ENCODE measurements around the gene SFTPA2.
"Not testable (repeated sequence)": the region's sequence is repeated elsewhere in the genome, so short reads cannot be mapped to it uniquely, and the experiment has no call there.

The SFTPA2 gene

GRCh38 chr10:79560160-79560709 lies at the start of gene SFTPA2:
Gene SFTPA2 (minus strand): TSS chr10:79560407. CDS start chr10:79559483, 924 bp downstream.
- DNase-seq = no peak

DNA sequence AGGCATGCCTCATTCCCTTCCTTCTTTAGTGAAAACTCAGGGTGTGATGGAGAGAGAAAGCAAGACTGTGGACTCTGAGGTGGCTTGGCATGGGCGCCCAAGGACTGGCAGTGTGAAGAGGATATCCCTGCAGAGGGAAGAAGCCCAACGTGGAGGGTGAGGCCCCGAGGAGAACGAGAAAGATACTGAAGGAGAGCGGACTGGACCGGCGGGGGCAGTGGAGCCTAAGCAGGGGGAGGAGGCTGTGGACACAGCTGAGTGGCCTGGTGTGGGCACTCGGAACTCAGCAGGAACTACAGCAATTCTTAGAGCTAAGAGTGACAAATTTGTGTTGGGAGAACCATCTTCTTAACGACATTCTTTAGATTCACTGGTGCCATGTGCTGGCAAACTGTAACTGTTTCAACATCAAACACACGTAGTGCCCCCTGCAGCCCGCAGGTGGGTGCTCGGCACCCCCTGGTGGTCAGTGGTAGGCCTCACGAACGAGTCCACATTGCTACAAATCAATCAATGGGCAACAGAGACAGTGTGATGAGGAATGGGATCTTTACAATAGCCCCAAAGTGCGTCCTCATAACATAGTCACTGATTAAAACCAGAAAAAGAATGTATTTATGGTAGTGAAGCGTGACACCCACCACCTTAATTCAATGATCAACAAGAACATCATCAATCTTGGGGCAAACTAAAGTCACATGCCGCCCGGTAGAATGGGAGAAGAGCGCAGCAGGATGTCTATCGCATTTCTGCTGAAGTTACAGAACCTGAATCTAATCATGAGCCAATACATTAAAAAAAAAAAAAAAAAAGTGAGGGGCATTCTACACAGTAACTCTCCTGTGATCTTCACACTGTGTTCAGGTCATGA lies 48.5 kb upstream of the SFTPA2 start:
- peak; percentile 12 for DNase-seq

GRCh38 chr10:79605308-79605707 lies 45.1 kb upstream of the SFTPA2 start:
- DNase-seq = no peak

GRCh38 chr10:79604294-79604693 lies 44.1 kb upstream of the SFTPA2 start:
- no peak for DNase-seq

DNA sequence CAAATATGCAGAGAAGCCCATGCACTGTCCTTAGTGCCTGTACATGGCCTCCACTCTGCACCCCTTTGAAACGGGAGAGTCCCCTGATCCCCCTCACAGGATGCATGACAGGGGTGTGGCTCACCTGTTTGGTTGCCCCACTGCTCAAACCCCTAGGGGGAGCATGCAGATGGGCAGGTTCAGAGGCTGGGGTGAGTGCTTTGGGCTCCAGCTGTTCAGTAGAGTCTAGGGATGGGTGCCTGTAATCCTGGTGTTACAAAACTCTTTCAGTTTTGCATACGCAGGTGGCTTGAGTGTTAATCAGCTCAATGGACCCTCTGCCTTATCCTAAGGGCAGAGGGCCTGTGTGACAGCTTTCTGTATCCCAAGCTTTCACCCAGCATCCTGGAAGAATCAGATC lies 42.7 kb upstream of the SFTPA2 start:
- DNase-seq = no peak

DNA sequence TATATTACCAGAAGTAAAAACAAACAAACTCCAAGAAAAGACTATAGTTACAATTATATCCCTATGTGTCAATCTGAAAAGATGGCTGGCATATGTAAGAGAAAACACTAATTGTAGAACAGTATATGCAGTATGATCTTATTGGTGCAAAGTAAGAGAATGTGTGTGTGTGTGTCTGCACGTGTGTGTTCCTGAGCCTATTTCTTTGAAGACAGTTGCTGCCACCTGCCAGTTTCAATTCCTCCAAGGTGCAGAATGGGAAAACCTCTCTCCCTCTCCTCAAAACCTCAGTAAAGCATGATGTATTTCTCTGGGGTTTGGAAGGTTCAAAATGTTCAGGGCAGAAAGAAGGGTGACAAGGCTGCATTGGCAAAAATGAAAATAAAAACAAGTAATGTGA lies 41.7 kb upstream of the SFTPA2 start:
- no peak for DNase-seq

DNA sequence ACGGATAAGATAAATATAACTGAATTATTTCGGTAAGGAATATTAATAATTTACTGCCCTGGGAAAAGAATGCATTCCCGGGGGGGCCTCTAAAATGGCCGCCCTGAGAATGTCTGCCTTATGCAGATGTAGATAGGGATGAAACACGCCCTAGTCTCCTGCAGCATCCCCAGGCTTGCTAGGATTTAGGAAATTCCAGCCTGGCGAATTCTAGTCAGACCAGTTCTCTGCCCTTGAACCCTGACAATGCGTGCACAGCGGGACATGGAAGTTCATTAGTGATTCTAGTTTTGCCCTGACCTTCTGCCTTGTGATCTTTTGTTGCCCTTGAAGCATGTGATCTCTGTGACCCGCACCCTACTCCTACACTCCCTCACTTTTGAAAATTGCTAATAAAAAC lies 39.4 kb upstream of the SFTPA2 start:
- not testable (repeated sequence) for DNase-seq

- no peak for DNase-seq
These were observed 35.3 kb upstream of the SFTPA2 start for GRCh38 chr10:79595510-79595909.

- DNase-seq = not testable (repeated sequence)
These were observed 34.4 kb upstream of the SFTPA2 start for GRCh38 chr10:79594565-79594964.

DNA sequence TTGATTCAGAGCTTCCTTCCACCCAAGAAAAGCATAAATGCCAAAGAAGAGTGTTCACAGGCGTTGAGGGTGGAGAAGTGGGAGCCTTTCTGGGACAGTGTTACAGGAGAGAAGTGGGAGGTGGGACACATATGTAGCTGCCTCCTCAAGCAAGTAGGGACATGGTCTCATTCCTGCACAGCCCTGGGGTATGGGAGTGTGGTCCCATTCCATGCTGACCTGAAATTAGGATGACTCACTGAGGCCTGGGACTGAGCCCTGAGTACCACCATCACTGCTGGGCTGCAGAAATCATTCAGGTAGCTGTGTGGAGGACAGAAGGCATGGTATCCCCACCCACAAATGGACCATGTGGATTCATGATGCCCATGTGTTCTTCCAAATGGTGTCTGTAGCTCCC lies 33.2 kb upstream of the SFTPA2 start:
- no peak for DNase-seq

- no peak for DNase-seq
These were observed 28.6 kb upstream of the SFTPA2 start for GRCh38 chr10:79588800-79589199.

DNA sequence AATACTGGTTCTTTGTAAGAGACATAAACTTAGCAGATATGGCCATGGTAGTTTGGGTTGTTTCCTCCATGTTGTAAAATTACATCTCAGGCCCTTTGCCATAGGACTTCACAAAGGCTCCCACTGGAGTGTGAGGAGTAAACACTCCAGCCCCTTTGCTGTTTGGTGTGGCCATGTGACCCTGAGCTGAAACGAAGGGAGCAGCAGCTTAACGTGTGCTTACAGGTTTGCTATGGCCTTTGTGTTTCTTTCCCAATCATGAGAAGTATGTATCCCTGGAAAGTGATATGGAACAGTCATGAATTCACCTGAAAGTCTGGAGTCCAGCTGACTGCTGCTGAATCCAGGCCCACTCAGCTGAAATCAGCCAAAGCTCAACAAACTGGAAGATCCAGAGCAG lies 26.7 kb upstream of the SFTPA2 start:
- no peak for DNase-seq

DNA sequence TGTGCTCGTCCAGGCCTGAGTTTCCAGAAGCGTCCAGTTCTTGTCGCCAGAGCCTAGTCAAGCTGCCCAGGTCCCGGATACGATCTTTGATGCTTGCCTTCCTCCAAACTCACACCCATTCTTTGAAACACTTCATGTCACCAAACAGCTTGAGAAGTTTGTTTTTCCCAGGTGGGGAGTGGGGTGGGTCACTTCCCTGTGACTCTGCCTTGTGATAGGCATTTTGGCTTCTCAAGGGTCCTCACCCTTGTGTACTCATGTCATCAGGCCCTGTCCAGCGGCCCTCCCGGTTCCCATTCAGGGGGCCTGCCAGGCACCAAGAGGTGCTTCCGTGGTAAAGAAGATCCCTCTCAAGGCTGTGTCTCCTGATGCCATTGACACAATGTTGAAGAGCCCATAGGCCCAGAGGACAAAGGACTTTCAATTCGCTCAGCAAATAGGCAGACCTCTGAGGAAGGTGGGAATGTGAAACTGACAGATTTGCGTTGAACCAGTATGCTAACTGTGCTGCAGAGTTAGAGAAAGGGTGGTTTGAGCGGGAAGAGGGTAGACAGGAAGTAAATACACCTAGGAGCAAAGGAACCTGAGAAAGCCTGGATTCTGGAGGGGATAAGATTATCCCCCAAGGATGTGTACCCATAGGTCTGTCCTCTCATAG lies 25.8 kb upstream of the SFTPA2 start:
- DNase-seq = no peak

DNA sequence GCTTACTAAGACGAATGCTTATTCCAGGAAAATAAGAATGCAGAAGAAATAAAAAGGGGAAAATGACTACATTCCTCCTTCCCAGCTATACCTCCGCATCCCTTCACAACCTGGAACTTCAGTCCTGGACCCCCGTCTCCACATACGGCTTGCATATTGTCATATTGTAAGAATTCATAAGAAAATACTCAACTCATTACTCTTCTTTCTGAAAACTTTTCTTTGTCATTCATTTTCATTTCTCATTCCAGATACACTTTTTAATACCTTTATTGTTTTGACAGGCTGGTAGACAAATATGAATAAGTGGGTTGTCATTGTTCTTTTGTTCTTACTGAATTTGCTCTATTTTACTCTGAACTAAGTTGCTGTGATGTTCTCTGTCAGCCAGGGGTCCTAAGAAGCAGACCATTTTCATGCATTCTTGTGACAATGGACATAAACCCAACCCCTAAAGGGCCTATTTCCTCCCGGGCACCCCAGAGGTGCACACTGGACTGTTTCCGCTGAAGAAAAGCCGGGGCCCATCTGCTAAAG lies 23.3 kb upstream of the SFTPA2 start:
- no peak for DNase-seq

- DNase-seq = not testable (repeated sequence)
These were observed 22.7 kb upstream of the SFTPA2 start for GRCh38 chr10:79582954-79583353.

- DNase-seq = no peak
These were observed 21.9 kb upstream of the SFTPA2 start for GRCh38 chr10:79582096-79582495.

DNA sequence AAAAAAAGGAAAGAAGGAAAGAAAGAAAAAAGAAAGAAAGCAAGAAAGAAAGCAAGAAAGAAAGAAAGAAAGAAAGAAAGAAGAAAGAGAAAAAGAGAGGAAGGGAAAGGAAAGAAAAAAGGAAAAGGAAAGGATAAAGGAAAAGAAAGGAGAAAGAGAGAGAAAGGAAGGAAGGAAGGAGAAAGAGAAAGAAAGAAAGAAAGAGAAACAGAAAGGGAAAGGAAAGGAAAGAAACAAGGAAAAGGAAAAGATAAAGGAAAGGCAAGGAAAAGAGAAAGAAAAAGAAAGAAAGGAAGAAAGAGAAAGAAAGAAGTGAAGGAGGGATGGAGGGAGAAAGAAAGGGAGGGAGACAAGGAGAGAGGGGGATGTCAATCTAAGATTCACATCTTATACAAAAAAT lies 20.8 kb upstream of the SFTPA2 start:
- no peak for DNase-seq

DNA sequence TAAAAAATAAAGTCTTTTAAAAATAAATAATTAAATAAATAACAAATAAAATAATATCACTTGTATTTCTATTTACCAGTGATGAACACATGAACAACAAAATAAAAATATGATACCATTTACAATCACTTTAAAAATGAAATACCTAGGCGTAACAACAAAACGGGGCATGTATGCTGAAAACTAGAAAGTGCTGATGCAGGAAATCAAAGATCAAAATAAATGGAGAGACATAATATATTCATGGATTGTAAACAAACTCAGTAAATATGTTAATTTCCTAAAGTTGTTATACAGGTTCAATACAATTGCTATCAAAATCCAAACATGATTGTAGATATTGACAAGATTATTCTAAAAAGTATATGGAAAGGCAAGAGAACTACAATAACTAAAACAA lies 19.2 kb upstream of the SFTPA2 start:
- DNase-seq = no peak

DNA sequence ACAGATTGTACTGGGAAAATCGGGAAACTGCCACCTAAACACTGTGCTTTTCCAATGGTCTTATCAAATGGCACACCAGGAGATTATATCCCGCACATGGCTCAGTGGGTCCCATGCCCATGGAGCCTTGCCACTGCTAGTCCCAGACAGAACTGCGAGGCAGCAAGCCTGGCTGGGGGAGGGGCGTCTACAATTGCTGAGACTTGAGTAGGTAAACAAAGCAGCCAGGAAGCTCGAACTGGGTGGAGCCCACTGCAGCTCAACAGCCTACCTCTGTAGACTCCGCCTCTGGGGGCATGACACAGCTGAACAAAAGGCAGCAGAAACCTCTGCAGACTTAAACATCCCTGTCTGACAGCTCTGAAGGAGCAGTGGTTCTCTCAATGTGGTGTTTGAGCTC lies 10.4 kb upstream of the SFTPA2 start:
- peak; percentile 29 for DNase-seq

- DNase-seq = no peak
These were observed 3.2 kb upstream of the SFTPA2 start for GRCh38 chr10:79563426-79563825.

DNA sequence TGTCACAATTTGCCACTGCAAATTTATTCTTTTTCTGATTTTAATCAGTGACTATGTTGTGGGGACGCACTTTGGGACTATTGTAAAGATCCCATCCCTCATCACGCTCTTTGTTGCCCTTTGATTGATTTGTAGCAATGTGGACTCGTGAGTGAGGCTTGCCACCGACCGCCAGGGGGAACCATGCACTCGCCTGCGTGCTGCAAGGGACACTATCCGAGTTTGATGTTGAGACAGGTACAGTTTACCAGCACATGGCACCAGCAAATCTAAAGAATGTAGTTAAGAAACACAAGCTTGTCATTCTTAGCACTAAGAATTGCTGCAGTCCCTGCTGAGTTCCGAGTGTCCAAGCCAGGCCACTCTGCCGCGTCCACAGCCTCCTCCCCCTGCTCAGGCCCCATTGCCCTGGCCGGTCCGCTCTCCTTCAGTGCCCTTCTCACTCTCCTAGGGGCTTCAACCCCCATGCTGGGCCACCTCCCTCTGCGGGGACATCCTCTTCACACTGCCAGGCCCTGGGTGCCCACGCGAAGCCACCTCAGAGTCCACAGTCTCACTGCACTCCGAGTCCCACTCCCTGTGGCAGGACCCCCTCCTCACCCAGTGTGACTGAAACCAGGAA lies 2.0 kb upstream of the SFTPA2 start:
- peak; percentile 47 for DNase-seq

GRCh38 chr10:79561257-79561656 lies 1.1 kb upstream of the SFTPA2 start:
- no peak for DNase-seq

DNA sequence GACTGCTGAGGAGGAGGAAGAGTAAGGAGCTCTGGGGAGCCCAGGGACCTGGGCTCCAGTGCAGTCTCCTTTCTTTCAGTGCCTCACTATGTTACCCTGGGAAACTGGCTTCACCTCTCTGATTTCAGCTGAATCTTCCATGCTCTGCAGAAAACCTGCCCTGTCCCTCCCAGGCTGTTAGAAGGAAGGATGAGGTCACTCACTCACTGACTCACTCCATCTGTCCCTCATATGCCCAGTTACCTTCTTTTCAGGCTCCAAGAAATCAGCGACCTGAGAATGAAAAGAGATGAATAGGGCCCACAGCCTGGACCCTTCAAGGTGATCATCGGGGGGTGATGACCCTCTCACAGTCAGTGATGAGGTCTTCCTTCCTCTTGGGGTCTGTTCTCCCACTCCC lies 481 bp downstream of the SFTPA2 start:
- no peak for DNase-seq

Data from NCI-H69 (cell line).